Ascending aorta (tissue), 2 donors: ENCODE data around the gene SHISA6. TPM values are rescaled to one million over a fixed set of nuclear protein-coding genes. Genes with fewer than 3 reads are reported as not detected.

ENCODE experiments used
- DNase-seq, 2 donors: peaks; one replicate each; pipeline ENCODE4 v3.0.0-alpha.2; 2019; ENCODE audit warnings: low spot score in 2 of 2
- H3K27ac ChIP-seq, 2 donors: fragments of 200-600 bp; sonication (generic); one replicate each; pipeline ENCODE4 v1.5.1; 2016 to 2017; ENCODE audit warnings: mild to moderate bottlenecking in 1 of 2
- H3K27me3 ChIP-seq: fragments of 200-600 bp; sonication (generic); one replicate; pipeline ENCODE4 v1.5.1; 2017
- H3K36me3 ChIP-seq, 2 donors: fragments of 200-600 bp; sonication (generic); one replicate each; pipeline ENCODE4 v1.5.1; 2016
- H3K4me1 ChIP-seq, 2 donors: fragments of 200-600 bp; sonication (generic); one replicate each; pipeline ENCODE4 v1.5.1; 2016 to 2017; ENCODE audit warnings: mild to moderate bottlenecking in 1 of 2
- H3K4me3 ChIP-seq, 2 donors: fragments of 200-600 bp; sonication (generic); one replicate each; pipeline ENCODE4 v1.5.1; 2016 to 2017; ENCODE audit warnings: mild to moderate bottlenecking in 1 of 2
- H3K9me3 ChIP-seq, 2 donors: fragments of 200-600 bp; sonication (generic); one replicate each; pipeline ENCODE4 v1.5.1; 2016
- CTCF ChIP-seq, 3 experiments: fragments of 200-600 bp in 2 of 3; fragments of 450-650 bp in 1 of 3; sonication (generic) in 2 of 3; IDR thresholded peaks; one replicate each; pipeline ENCODE4 v1.5.1; 2016 to 2019; ENCODE audit warnings: antibody characterized with exemption in 3 of 3, mild to moderate bottlenecking in 1 of 3, moderate library complexity in 1 of 3
- intact Hi-C: fragments of 100-400 bp; cut with DNase I; formaldehyde crosslinking; loops from one replicate; pipeline ENCODE4 v1.15.1; 2023
- total RNA-seq: library from RNA; depleted of rRNA; stranded (reverse); fragments of >200 nt; gene quantifications from one replicate; pipeline ENCODE4 v1.1.0, GENCODE V29; 2016

The SHISA6 gene
- total RNA-seq, 1 donor from 2014 or later, result 0.11 TPM

DNA sequence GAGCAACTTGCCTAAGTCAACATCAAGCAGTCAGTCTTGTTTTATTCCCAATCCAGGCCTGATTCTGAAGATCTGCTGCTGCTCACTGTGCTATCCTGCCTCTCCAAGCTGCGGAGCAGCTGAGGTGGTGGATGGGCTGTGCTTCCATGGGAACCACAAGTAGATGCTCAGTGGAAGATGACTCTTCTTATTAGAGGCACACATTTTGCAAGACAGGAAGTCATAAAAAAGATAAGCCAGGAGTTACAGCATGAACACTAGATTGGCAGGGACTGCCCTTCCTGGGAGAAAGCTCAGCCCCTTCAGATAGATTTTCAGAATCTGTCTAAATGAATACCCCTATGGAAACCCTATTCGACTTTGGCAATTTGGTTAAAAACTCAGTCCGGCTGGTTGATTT lies 143.1 kb downstream of the SHISA6 start:
- no peak for DNase-seq
- Histone ChIP-seq H3K4me1 (no peaks in the 10 kb centered on the region), H3K9me3 (no peaks in the 10 kb centered on the region), H3K27ac (no peak overlapping the region), H3K36me3 (no peaks in the 10 kb centered on the region), H3K27me3 (no peaks in the 10 kb centered on the region), H3K4me3 (no peak overlapping the region)
- intact Hi-C loops, result no loop called here
- no peak for TF ChIP-seq CTCF (IDR thresholded peaks at IDR 0.05)

GRCh38 chr17:11387610-11388009 lies 146.6 kb downstream of the SHISA6 start:
- DNase-seq, result no peak
- intact Hi-C loops, result no loop called here
- H3K27ac ChIP-seq, result no peak overlapping the region
- H3K9me3 ChIP-seq, result no peaks in the 10 kb centered on the region
- H3K4me3 ChIP-seq, result no peak overlapping the region
- no peaks in the 10 kb centered on the region for H3K27me3 ChIP-seq
- no peaks in the 10 kb centered on the region for H3K36me3 ChIP-seq
- no peaks in the 10 kb centered on the region for H3K4me1 ChIP-seq
- no peak for TF ChIP-seq CTCF (IDR thresholded peaks at IDR 0.05)

DNA sequence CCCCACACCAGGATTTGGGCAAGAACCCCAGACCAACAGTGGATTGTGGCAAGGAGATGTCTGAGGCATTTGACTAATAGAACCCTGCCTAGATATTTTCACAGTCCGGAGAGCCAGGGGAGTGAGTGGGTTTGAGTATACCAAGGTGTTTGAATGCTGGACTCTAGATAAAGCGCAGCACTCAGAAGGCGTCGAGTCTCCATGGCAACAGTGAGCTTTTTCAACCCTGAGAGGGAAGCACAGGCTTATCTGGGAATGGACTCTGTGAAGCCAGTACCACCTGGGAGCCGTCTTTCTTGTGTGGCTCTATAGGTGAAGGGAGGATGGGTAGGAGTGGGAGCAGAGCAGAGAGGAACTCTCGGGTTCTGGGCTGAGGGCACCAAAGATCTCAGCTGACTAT lies 147.0 kb downstream of the SHISA6 start:
- no peaks in the 10 kb centered on the region for H3K27me3 ChIP-seq
- H3K36me3 ChIP-seq, result no peaks in the 10 kb centered on the region
- no peak for DNase-seq
- H3K4me1 ChIP-seq, result no peaks in the 10 kb centered on the region
- no peak for TF ChIP-seq CTCF (IDR thresholded peaks at IDR 0.05)
- no peak overlapping the region for H3K27ac ChIP-seq
- no peaks in the 10 kb centered on the region for H3K9me3 ChIP-seq
- intact Hi-C loops, result no loop called here
- no peak overlapping the region for H3K4me3 ChIP-seq

DNA sequence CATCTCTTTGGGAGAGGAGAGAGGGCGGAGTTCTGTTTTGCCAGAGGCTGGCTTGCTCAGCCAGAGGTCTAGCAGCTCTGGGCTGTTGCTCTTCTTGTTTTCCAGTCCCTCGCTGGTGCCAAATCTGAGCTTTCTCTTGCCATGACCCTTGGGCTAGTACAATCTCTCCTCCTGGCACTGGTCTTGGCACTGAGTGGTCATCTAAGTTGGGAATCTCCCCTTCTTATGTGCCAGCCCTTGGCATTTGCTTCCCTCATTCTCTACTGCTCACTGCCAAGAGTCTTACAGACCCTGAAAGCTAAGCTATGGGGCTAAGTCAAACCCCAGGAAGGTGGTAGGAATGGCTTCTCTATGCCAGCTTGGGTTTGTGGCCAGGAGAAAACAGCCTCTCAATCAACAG lies 148.6 kb downstream of the SHISA6 start:
- H3K27me3 ChIP-seq, result no peaks in the 10 kb centered on the region
- H3K9me3 ChIP-seq, result no peaks in the 10 kb centered on the region
- DNase-seq, result no peak
- no peak overlapping the region for H3K4me3 ChIP-seq
- no peak overlapping the region for H3K27ac ChIP-seq
- intact Hi-C loops, result no loop called here
- no peak for TF ChIP-seq CTCF (IDR thresholded peaks at IDR 0.05)
- H3K36me3 ChIP-seq, result no peaks in the 10 kb centered on the region
- H3K4me1 ChIP-seq, result no peaks in the 10 kb centered on the region

DNA sequence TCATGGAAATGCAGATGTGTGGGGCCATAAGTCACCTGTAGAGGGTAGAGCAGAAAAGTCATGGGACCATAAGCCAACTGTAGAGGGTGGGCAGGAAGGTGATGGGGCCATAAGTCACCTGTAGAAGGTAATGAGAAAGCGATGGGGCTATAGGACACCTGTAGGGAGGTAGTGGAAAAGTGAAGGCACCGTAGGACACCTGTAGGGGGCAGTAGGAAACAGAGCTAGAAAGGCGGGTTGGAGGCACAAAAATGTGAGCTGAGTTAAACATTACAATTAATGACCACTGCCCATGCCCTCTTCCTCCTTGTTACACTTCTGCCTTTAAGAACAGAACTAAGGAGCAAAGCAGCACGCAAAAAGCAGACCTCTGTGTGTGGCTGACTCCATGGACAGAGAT lies 150.1 kb downstream of the SHISA6 start:
- intact Hi-C loops, result no loop called here
- Histone ChIP-seq H3K4me3 (no peak overlapping the region), H3K4me1 (no peaks in the 10 kb centered on the region), H3K27ac (no peak overlapping the region), H3K27me3 (no peaks in the 10 kb centered on the region), H3K36me3 (no peaks in the 10 kb centered on the region), H3K9me3 (no peaks in the 10 kb centered on the region)
- no peak for DNase-seq
- TF ChIP-seq CTCF (IDR thresholded peaks at IDR 0.05), result no peak
